Mesenchymal stem cell (in vitro differentiated cells and primary cell): ENCODE results near the gene PSG5.
"Not testable (repeated sequence)": the region's sequence is repeated elsewhere in the genome, so short reads cannot be mapped to it uniquely, and the experiment has no call there.

Experiments
- DNase-seq: peaks from one replicate; pipeline ENCODE4 v3.0.0-alpha.2; 2013
- H2AFZ ChIP-seq: one replicate; pipeline ENCODE4 v1.6.1; 2013; ENCODE audit warnings: low read depth, mild to moderate bottlenecking, control low read depth, inconsistent platforms, low read length, moderate library complexity
- H2AK5ac ChIP-seq: 2 replicates; pipeline ENCODE4 v1.6.1; 2013; ENCODE audit warnings: low read length, moderate library complexity, mild to moderate bottlenecking, inconsistent platforms; ENCODE audit not compliant: severe bottlenecking
- H2BK120ac ChIP-seq: one replicate; pipeline ENCODE4 v1.6.1; 2013; ENCODE audit warnings: low read depth, mild to moderate bottlenecking, inconsistent platforms, low read length, moderate library complexity
- H2BK12ac ChIP-seq, 2 experiments: one replicate each; pipeline ENCODE4 v1.6.1; 2013; ENCODE audit warnings: inconsistent platforms in 2 of 2, low read length in 2 of 2, mild to moderate bottlenecking in 2 of 2, moderate library complexity in 2 of 2, control low read depth in 1 of 2
- H2BK15ac ChIP-seq: one replicate; pipeline ENCODE4 v1.6.1; 2013; ENCODE audit warnings: mild to moderate bottlenecking, low read depth, inconsistent platforms; ENCODE audit not compliant: poor library complexity, severe bottlenecking
- H2BK5ac ChIP-seq: 2 replicates; pipeline ENCODE4 v1.6.1; 2013; ENCODE audit warnings: low read depth, mild to moderate bottlenecking, low read length, control low read depth, inconsistent platforms; ENCODE audit not compliant: poor library complexity, severe bottlenecking
- H3K14ac ChIP-seq, 2 experiments: one replicate each; pipeline ENCODE4 v1.6.1; 2013; ENCODE audit warnings: inconsistent platforms in 2 of 2, low read length in 2 of 2, control low read depth in 1 of 2, mild to moderate bottlenecking in 1 of 2, moderate library complexity in 1 of 2
- H3K18ac ChIP-seq, 2 experiments: one replicate each; pipeline ENCODE4 v1.6.1; 2013; ENCODE audit warnings: inconsistent platforms in 2 of 2, low read length in 2 of 2, control low read depth in 1 of 2, low read depth in 1 of 2, mild to moderate bottlenecking in 1 of 2
- H3K23ac ChIP-seq, 2 experiments: one replicate each; pipeline ENCODE4 v1.6.1; 2013; ENCODE audit warnings: inconsistent platforms in 2 of 2, low read length in 2 of 2, mild to moderate bottlenecking in 2 of 2, moderate library complexity in 2 of 2, control low read depth in 1 of 2
- H3K27ac ChIP-seq: 2 replicates; pipeline ENCODE4 v1.5.1; 2013; ENCODE audit warnings: mild to moderate bottlenecking, moderate library complexity, low read length, control low read depth, inconsistent platforms; ENCODE audit not compliant: poor library complexity, severe bottlenecking
- H3K27me3 ChIP-seq, 2 experiments: 2 replicates each; pipeline versions ENCODE4 v1.6.1 to v1.7.0; 2013; ENCODE audit warnings: low read length in 2 of 2, mild to moderate bottlenecking in 2 of 2, moderate library complexity in 2 of 2, control low read depth in 1 of 2, inconsistent platforms in 1 of 2; ENCODE audit not compliant: control insufficient read depth in 1 of 2, insufficient read depth in 1 of 2
- H3K36me3 ChIP-seq, 2 experiments: 2 replicates each; pipeline versions ENCODE4 v1.6.1 to v1.7.0; 2013; ENCODE audit warnings: low read length in 2 of 2, control low read depth in 1 of 2, inconsistent platforms in 1 of 2, low read depth in 1 of 2, mild to moderate bottlenecking in 1 of 2; ENCODE audit not compliant: insufficient read depth in 2 of 2, control insufficient read depth in 1 of 2
- H3K4ac ChIP-seq, 2 experiments: one replicate each; pipeline ENCODE4 v1.6.1; 2013; ENCODE audit warnings: inconsistent platforms in 2 of 2, low read length in 2 of 2, mild to moderate bottlenecking in 2 of 2, moderate library complexity in 2 of 2, control low read depth in 1 of 2, low read depth in 1 of 2
- H3K4me1 ChIP-seq: 2 replicates; pipeline ENCODE4 v1.6.1; 2013; ENCODE audit warnings: low read depth, low read length, control low read depth; ENCODE audit not compliant: control insufficient read depth, insufficient read depth
- H3K4me2 ChIP-seq: 2 replicates; pipeline ENCODE4 v1.6.1; 2013; ENCODE audit warnings: low read length, mild to moderate bottlenecking, inconsistent platforms; ENCODE audit not compliant: poor library complexity, severe bottlenecking
- H3K4me3 ChIP-seq, 2 experiments: 2 replicates each; pipeline versions ENCODE4 v1.5.1 to v1.7.0; 2013; ENCODE audit warnings: low read length in 2 of 2, mild to moderate bottlenecking in 2 of 2, control low read depth in 1 of 2, low read depth in 1 of 2; ENCODE audit not compliant: insufficient read depth in 1 of 2
- H3K79me1 ChIP-seq: replicated peaks from 2 replicates; pipeline ENCODE4 v1.6.1; 2013; ENCODE audit warnings: mild to moderate bottlenecking, control low read depth, low read length, inconsistent platforms; ENCODE audit not compliant: poor library complexity, severe bottlenecking
- H3K9ac ChIP-seq: 2 replicates; pipeline ENCODE4 v1.7.0; 2013; ENCODE audit warnings: mild to moderate bottlenecking, low read length, moderate library complexity
- H3K9me3 ChIP-seq: 2 replicates; pipeline ENCODE4 v1.7.0; 2013; ENCODE audit warnings: mild to moderate bottlenecking, low read length; ENCODE audit not compliant: control insufficient read depth
- H4K8ac ChIP-seq: one replicate; pipeline ENCODE4 v1.6.1; 2013; ENCODE audit warnings: inconsistent platforms, mild to moderate bottlenecking, low read length, moderate library complexity
- H4K91ac ChIP-seq: one replicate; pipeline ENCODE4 v1.6.1; 2013; ENCODE audit warnings: mild to moderate bottlenecking, low read length, inconsistent platforms
- WGBS: methylation state at CpG from one replicate; pipeline ENCODE4 v1.1.7; 2013; ENCODE audit warnings: mixed read lengths; 5-methylcytosine and 5-hydroxymethylcytosine counted together

Gene PSG5

DNA sequence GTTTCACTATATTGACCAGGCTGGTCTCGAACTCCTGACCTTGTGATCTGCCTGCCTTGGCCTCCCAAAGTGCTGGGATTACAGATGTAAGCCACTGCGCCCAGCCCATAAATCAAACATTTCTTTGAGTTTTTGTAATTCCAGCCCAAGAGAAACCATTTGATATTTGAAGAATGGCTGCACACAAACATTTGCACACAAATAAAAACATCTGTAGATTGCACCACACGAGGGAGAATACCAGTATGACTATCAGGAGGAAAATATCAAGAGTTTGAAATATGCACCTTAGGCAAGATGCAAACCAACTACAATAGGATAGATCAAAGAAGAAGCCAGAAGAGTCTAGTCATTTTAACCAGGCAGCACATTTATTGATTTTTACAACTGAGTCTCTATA lies 20.4 kb downstream of the PSG5 start:
- not testable (repeated sequence) for H2BK5ac ChIP-seq, H3K27me3 ChIP-seq, H3K14ac ChIP-seq, H4K8ac ChIP-seq, H2BK120ac ChIP-seq, H3K4me1 ChIP-seq, H3K23ac ChIP-seq, H2AK5ac ChIP-seq, H2BK15ac ChIP-seq, H3K36me3 ChIP-seq, DNase-seq, H2BK12ac ChIP-seq, H4K91ac ChIP-seq, H3K4me2 ChIP-seq, H3K18ac ChIP-seq, H3K27ac ChIP-seq, H2AFZ ChIP-seq, H3K79me1 ChIP-seq, H3K9ac ChIP-seq, H3K4me3 ChIP-seq, H3K9me3 ChIP-seq, H3K4ac ChIP-seq
- 47% methylated on average over 2 of the region's 3 CpGs for WGBS

DNA sequence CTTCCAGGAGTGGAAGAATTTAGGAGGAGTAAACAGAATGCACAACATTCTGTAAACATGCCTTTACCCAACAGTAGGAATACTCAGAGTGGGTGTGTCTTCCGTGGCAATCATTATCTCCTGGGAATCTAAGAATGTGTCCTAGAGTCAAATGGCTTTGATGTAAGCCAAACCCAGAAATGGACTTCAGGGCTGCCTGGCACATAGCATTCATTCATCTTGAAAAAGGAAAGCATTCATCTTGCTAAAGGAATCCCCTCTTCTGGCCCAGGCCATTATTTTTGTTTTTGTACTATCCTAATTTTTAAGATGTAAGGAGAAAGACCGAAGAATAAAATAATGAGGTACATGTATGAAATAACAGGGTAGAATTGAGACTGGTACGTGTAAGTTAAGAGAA lies 23.2 kb downstream of the PSG5 start:
- H3K36me3 ChIP-seq, H3K79me1 ChIP-seq, H3K9ac ChIP-seq, H2BK15ac ChIP-seq, H2AFZ ChIP-seq, H3K18ac ChIP-seq, H3K4ac ChIP-seq, H3K23ac ChIP-seq, H3K4me1 ChIP-seq, H3K4me3 ChIP-seq, H4K8ac ChIP-seq, H3K9me3 ChIP-seq, H3K14ac ChIP-seq, H3K4me2 ChIP-seq, H2BK120ac ChIP-seq, H2BK5ac ChIP-seq, H2BK12ac ChIP-seq, H3K27me3 ChIP-seq, H4K91ac ChIP-seq, H3K27ac ChIP-seq, H2AK5ac ChIP-seq, DNase-seq: not testable (repeated sequence)
- no CpG with 5 or more reads among the region's 3 CpGs for WGBS

DNA sequence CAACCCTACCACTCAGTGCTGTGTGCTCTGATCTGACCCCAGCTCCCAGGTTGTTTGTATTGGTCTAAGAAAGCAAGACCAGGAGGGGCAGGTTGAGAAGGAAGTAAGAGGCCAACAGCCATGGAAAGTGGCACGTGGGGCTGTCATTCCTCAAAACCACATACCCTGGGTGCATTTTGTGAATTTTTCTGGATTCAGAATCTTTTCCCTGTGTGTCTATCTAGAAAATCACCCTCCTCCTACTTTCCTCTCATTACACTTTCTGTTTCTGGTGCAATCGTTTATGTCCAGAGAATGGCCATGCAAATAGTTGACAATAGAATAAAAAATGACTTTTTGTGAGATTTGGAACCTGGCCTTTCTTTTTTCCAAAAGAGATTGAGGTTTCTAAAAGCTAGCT lies 24.1 kb downstream of the PSG5 start:
- not testable (repeated sequence) for H2BK12ac ChIP-seq, H2BK15ac ChIP-seq, H3K4me3 ChIP-seq, H2BK5ac ChIP-seq, H3K79me1 ChIP-seq, H3K4me1 ChIP-seq, H3K36me3 ChIP-seq, H3K27ac ChIP-seq, H3K4ac ChIP-seq, H3K14ac ChIP-seq, H3K27me3 ChIP-seq, DNase-seq, H4K8ac ChIP-seq, H2AFZ ChIP-seq, H3K23ac ChIP-seq, H3K18ac ChIP-seq, H4K91ac ChIP-seq, H3K9me3 ChIP-seq, H2BK120ac ChIP-seq, H2AK5ac ChIP-seq, H3K9ac ChIP-seq, H3K4me2 ChIP-seq
- WGBS, result 25% methylated on average over 2 of the region's 2 CpGs

DNA sequence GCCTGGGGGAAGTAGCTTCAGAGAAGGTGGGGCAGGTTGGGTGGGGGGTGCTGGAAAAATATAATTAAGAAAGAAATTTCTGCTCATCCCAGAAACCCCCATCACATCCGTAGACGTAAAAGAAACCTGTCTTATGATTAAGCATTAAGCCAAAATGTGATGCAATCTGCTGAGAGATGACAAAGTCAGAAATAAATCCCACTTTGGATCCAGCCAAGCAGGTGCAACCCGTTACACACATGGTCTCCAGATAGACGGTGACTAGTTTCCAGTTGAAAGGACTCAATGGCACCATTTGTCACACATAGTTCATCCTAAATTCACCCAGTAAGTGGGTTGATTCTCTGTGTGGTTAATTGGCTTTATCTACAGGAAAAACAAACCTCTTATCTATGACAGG lies 34.1 kb downstream of the PSG5 start:
- H4K91ac ChIP-seq, result no peak overlapping the region
- H3K18ac ChIP-seq, result no peak overlapping the region
- no peak overlapping the region for H2AFZ ChIP-seq
- no peak overlapping the region for H2AK5ac ChIP-seq
- no peak overlapping the region for H2BK12ac ChIP-seq
- H2BK15ac ChIP-seq, result no peak overlapping the region
- no peak overlapping the region for H3K23ac ChIP-seq
- H3K9me3 ChIP-seq, result no peaks in the 10 kb centered on the region
- no peak overlapping the region for H3K27ac ChIP-seq
- H3K79me1 ChIP-seq, result no peaks in the 10 kb centered on the region
- no peak overlapping the region for H4K8ac ChIP-seq
- 38% methylated on average over 1 of the region's 4 CpGs for WGBS
- DNase-seq, result no peak
- no peak overlapping the region for H3K9ac ChIP-seq
- H3K27me3 ChIP-seq, result no peaks in the 10 kb centered on the region
- no peak overlapping the region for H3K14ac ChIP-seq
- no peak overlapping the region for H2BK120ac ChIP-seq
- no peak overlapping the region for H2BK5ac ChIP-seq
- H3K4ac ChIP-seq, result no peak overlapping the region
- H3K4me3 ChIP-seq, result no peak overlapping the region
- H3K4me2 ChIP-seq, result no peak overlapping the region
- no peaks in the 10 kb centered on the region for H3K36me3 ChIP-seq
- no peaks in the 10 kb centered on the region for H3K4me1 ChIP-seq
